ENCODE results near the gene ASAP2. TPM values are rescaled to one million over a fixed set of nuclear protein-coding genes. Genes with fewer than 3 reads are reported as not detected.
A peak's percentile ranks its signal among the peaks of the same experiment; 100 is the strongest.

Gene ASAP2
- total RNA-seq, 6 donors from 2014 or later, result 20.4 to 26.0 (median 23.4) TPM

DNA sequence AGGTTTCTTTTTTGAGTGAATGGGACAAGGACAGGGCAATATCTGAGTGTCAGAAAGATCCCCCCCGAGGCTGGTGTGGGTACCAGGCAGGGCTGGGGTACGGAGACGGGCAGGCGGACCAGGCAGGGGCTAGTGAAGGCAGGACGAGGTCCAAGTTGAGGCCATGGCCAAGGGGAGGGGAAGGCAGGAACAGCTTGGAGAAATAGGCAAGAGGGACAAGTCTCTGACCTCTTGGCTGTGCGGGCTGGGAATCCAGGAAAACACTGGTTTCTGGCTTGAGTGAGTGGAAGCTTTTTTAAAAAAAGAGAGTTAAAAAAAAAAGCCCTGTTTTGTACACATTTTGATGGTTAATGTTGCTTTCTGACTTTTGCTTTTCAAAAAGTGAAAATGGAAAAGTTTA lies 30.3 kb downstream of the ASAP2 start:
- TF ChIP-seq POLR2A (IDR thresholded peaks at IDR 0.05) (no peak), EP300 (IDR thresholded peaks at IDR 0.05) (no peak), POLR2AphosphoS5 (IDR thresholded peaks at IDR 0.05) (no peak)
- TF ChIP-seq, protein P1, sequence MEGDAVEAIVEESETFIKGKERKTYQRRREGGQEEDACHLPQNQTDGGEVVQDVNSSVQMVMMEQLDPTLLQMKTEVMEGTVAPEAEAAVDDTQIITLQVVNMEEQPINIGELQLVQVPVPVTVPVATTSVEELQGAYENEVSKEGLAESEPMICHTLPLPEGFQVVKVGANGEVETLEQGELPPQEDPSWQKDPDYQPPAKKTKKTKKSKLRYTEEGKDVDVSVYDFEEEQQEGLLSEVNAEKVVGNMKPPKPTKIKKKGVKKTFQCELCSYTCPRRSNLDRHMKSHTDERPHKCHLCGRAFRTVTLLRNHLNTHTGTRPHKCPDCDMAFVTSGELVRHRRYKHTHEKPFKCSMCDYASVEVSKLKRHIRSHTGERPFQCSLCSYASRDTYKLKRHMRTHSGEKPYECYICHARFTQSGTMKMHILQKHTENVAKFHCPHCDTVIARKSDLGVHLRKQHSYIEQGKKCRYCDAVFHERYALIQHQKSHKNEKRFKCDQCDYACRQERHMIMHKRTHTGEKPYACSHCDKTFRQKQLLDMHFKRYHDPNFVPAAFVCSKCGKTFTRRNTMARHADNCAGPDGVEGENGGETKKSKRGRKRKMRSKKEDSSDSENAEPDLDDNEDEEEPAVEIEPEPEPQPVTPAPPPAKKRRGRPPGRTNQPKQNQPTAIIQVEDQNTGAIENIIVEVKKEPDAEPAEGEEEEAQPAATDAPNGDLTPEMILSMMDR (IDR thresholded peaks at IDR 0.05), result no peak
- H3K9me3 ChIP-seq, result no peaks in the 10 kb centered on the region
- H3K27me3 ChIP-seq, result no peaks in the 10 kb centered on the region
- H3K36me3 ChIP-seq, result no peaks in the 10 kb centered on the region
- peak overlapping the region in 3 of 4 donors; percentile 27 to 60 (median 46) for H3K27ac ChIP-seq
- 69 to 70% methylated on average over 6 of the region's 6 CpGs for WGBS, 2 donors
- DNase-seq, result peak in 1 of 2 donors; percentile 37
- ATAC-seq (ENCODE audit: low FRiP score in 2 of 2), result no peak
- H3K4me3 ChIP-seq, result no peak overlapping the region
- H3K4me1 ChIP-seq, result peaks cover 52 to 67% (median 64%) of the 10 kb centered on the region in 4 donors

DNA sequence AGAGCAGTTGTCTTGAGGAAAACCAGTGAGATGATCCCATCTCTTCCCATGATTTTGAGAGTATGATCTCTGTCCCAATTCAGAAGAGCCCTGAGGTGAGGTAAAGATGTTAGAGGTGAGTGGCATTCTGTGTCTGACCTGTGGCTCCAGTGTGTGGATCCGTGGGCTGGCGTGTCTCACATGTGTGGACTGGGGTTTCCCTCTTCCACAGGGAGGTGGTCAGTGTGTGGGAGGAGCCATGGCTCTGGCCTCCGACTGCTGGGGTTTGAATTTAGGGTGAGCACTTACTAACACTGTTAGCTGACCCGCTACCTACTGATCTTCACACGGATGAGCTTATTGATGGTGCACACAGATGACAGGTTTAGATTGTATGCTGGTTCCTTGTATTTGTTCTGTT lies 31.2 kb downstream of the ASAP2 start:
- DNase-seq, result no peak
- no peak for TF ChIP-seq POLR2AphosphoS5 (IDR thresholded peaks at IDR 0.05)
- no peak for TF ChIP-seq EP300 (IDR thresholded peaks at IDR 0.05)
- TF ChIP-seq POLR2A (IDR thresholded peaks at IDR 0.05), result no peak
- TF ChIP-seq, protein P1 (IDR thresholded peaks at IDR 0.05), result no peak
- Histone ChIP-seq H3K4me1 (peaks cover 43 to 63% (median 59%) of the 10 kb centered on the region in 4 donors), H3K27me3 (no peaks in the 10 kb centered on the region), H3K36me3 (no peaks in the 10 kb centered on the region), H3K27ac (peak overlapping the region in 2 of 4 donors; percentile 40 to 60), H3K4me3 (no peak overlapping the region), H3K9me3 (no peaks in the 10 kb centered on the region)
- WGBS, 2 donors, result 83 to 85% methylated on average over 5 of the region's 5 CpGs
- no peak for ATAC-seq (ENCODE audit: low FRiP score in 2 of 2)

DNA sequence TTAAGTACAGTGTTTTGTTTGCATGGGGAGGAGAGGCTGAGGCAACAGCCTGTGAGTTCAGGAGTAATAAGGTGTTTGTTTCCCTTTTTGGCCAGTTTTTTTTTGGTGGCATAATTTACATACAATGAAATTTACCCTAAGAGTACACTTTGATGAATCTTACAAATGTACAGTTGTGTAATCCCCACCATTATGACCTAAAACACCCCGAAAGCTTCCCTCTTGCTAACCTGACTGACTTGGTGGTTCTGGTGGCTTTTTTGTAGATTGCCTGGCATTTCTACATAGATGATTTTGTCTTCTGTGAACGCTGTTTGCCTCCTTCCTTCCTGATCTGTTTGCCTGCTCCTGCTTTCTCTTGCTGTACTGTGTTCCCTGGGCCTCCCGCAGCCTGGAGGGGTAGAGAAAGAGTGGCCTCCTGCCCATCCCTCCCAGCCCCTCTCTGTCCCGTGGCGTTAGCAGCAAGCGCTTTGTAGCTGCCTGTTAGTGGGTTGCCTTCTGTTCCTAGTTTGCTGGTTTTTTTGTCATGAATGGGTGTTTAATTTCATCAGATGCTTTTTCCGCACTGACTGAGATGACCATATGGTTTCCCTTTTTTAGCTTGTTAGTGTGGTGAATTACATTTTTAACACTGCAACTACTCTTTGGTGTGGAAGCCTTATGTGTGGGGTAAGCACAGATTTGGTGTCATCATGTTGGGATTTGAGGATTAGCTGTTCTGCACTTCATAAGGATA lies 32.1 kb downstream of the ASAP2 start:
- 81 to 84% methylated on average over 7 of the region's 7 CpGs for WGBS, 2 donors
- TF ChIP-seq POLR2A (IDR thresholded peaks at IDR 0.05) (no peak), POLR2AphosphoS5 (IDR thresholded peaks at IDR 0.05) (no peak), EP300 (IDR thresholded peaks at IDR 0.05) (no peak)
- TF ChIP-seq, protein P1 (IDR thresholded peaks at IDR 0.05), result no peak
- H3K4me3 ChIP-seq, result no peak overlapping the region
- H3K27me3 ChIP-seq, result no peaks in the 10 kb centered on the region
- DNase-seq, result no peak
- H3K36me3 ChIP-seq, result no peaks in the 10 kb centered on the region
- peaks cover 33 to 55% (median 49%) of the 10 kb centered on the region in 4 donors for H3K4me1 ChIP-seq
- peak overlapping the region in 2 of 4 donors; percentile 40 to 65 for H3K27ac ChIP-seq
- no peaks in the 10 kb centered on the region for H3K9me3 ChIP-seq
- no peak for ATAC-seq (ENCODE audit: low FRiP score in 2 of 2)

DNA sequence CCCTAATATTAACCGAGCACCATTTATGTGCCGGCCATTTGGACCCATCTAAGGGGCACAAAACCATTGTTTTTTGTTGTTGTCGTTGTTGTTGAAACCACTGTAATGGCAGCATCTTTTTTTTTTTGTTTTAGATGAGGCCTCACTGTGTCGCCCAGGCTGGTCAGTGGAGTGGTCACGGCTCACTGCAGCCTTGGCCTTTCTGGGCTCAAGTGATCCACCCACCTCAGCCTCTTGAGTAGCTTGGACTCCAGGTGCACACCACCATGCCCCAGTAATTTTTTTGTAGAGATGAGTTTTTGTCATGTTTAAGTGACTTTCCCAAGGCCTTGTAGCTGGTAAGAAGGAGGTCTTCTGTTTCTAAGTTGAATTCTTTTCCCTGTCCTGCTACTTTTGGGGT lies 33.0 kb downstream of the ASAP2 start:
- H3K4me3 ChIP-seq, result no peak overlapping the region

More for the DNA sequence above, 33.0 kb downstream of the ASAP2 start:
- H3K36me3 ChIP-seq, result no peaks in the 10 kb centered on the region
- DNase-seq (no peak), ATAC-seq (ENCODE audit: low FRiP score in 2 of 2) (no peak)
- H3K4me1 ChIP-seq, result peaks cover 26 to 46% (median 41%) of the 10 kb centered on the region in 4 donors
- no peaks in the 10 kb centered on the region for H3K27me3 ChIP-seq
- TF ChIP-seq POLR2AphosphoS5 (IDR thresholded peaks at IDR 0.05) (no peak), POLR2A (IDR thresholded peaks at IDR 0.05) (no peak), EP300 (IDR thresholded peaks at IDR 0.05) (no peak)
- TF ChIP-seq, protein P1 (IDR thresholded peaks at IDR 0.05), result no peak
- H3K9me3 ChIP-seq, result no peaks in the 10 kb centered on the region
- no peak overlapping the region for H3K27ac ChIP-seq
- WGBS, 2 donors, result 93 to 99% methylated on average over 5 of the region's 5 CpGs
